Skeletal muscle tissue (tissue), 4 donors: ENCODE data around the gene MAST3. TPM values are rescaled to one million over a fixed set of nuclear protein-coding genes. Genes with fewer than 3 reads are reported as not detected.
A peak's percentile ranks its signal among the peaks of the same experiment; 100 is the strongest.
"Not testable (repeated sequence)": the region's sequence is repeated elsewhere in the genome, so short reads cannot be mapped to it uniquely, and the experiment has no call there.

Experiments used
- H3K27ac ChIP-seq: one replicate; pipeline ENCODE4 v1.7.0; 2013; ENCODE audit warnings: mild to moderate bottlenecking, low read depth, low read length, inconsistent platforms
- H3K27me3 ChIP-seq, 3 donors: one replicate each; pipeline ENCODE4 v1.7.0; 2013; ENCODE audit warnings: low read length in 3 of 3; ENCODE audit not compliant: control insufficient read depth in 3 of 3, insufficient read depth in 3 of 3
- H3K36me3 ChIP-seq, 3 donors: one replicate each; pipeline ENCODE4 v1.7.0; 2013; ENCODE audit warnings: low read length in 3 of 3; ENCODE audit not compliant: control insufficient read depth in 3 of 3, insufficient read depth in 3 of 3
- H3K4me1 ChIP-seq, 3 donors: one replicate each; pipeline ENCODE4 v1.7.0; 2013; ENCODE audit warnings: low read length in 3 of 3, mild to moderate bottlenecking in 3 of 3; ENCODE audit not compliant: control insufficient read depth in 3 of 3, insufficient read depth in 3 of 3
- H3K4me3 ChIP-seq, 3 donors: one replicate each; pipeline ENCODE4 v1.7.0; 2013; ENCODE audit warnings: low read length in 3 of 3
- H3K9ac ChIP-seq, 3 donors: one replicate each; pipeline ENCODE4 v1.7.0; 2013; ENCODE audit warnings: low read length in 3 of 3, mild to moderate bottlenecking in 3 of 3, moderate library complexity in 2 of 3, low read depth in 1 of 3
- H3K9me3 ChIP-seq, 3 donors: one replicate each; pipeline ENCODE4 v1.7.0; 2013; ENCODE audit warnings: low read length in 3 of 3; ENCODE audit not compliant: control insufficient read depth in 3 of 3
- total RNA-seq: library from RNA; depleted of rRNA; stranded (reverse); fragments of >200 nt; gene quantifications from one replicate; pipeline ENCODE4 v1.2.3, GENCODE V29; 2014
- donor health status: Osteomylitis.

MAST3 gene
- total RNA-seq, 1 donor from 2014 or later: 3.7 TPM

GRCh38 chr19:18083929-18084684 lies 13.5 kb upstream of the MAST3 start:
- no peaks in the 10 kb centered on the region for H3K9me3 ChIP-seq
- no peaks in the 10 kb centered on the region for H3K36me3 ChIP-seq
- no peak overlapping the region for H3K9ac ChIP-seq
- no peak overlapping the region for H3K27ac ChIP-seq
- H3K4me3 ChIP-seq: no peak overlapping the region
- no peaks in the 10 kb centered on the region for H3K4me1 ChIP-seq
- peaks cover 11 to 20% (median 17%) of the 10 kb centered on the region in 3 donors for H3K27me3 ChIP-seq

DNA sequence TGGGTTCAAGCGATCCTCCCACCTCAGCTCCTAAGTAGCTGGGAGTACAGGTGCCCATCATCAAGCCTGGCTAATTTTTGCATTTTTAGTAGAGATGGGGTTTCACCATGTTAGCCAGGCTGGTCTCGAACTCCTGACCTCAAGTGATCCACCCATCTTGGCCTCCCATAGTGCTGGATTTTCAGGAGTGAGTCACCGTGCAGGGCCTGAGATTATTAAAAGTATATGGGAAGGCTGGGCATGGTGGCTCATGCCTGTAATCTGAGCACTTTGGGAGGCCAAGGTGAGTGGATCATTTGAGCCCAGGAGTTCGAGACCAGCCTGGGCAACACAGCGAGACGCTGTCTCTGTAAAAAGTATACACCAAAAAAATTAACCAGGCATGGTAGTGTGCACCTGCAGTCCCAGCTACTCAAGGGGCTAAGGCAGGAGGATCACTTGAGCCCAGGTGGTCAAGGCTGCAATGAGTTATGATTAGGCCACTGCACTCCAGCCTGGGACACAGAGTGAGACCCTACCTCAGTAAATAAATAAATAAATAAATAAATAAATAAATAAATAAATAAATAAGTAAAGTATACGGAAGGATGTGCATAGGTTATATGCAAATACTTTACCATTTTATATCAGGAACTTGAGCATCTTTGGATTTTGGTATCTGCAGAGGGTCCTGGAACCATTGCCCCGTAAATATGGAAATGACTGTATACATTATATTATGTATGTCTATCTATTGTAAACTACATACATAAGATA lies 11.7 kb upstream of the MAST3 start:
- Histone ChIP-seq H3K9ac (no peak overlapping the region), H3K27me3 (peaks cover 11 to 20% (median 15%) of the 10 kb centered on the region in 3 donors), H3K36me3 (no peaks in the 10 kb centered on the region), H3K4me3 (no peak overlapping the region), H3K27ac (no peak overlapping the region), H3K9me3 (no peaks in the 10 kb centered on the region), H3K4me1 (no peaks in the 10 kb centered on the region)

- Histone ChIP-seq H3K4me3 (peak within 1 kb of the TSS in 2 of 3 donors; percentile 9 to 45), H3K4me1 (no peaks in the 10 kb centered on the region), H3K27me3 (peaks cover 13 to 25% (median 14%) of the 10 kb centered on the region in 3 donors), H3K9ac (peak within 1 kb of the TSS; percentile 21 to 56 (median 25)), H3K9me3 (no peaks in the 10 kb centered on the region), H3K36me3 (no peaks in the 10 kb centered on the region), H3K27ac (no peak within 1 kb of the TSS)
Observed at GRCh38 chr19:18086590-18087138, 10.9 kb upstream of the MAST3 start, which contains the start of gene IL12RB1. Gene IL12RB1 (minus strand): TSS chr19:18086934. CDS start chr19:18086823, 111 bp downstream.

DNA sequence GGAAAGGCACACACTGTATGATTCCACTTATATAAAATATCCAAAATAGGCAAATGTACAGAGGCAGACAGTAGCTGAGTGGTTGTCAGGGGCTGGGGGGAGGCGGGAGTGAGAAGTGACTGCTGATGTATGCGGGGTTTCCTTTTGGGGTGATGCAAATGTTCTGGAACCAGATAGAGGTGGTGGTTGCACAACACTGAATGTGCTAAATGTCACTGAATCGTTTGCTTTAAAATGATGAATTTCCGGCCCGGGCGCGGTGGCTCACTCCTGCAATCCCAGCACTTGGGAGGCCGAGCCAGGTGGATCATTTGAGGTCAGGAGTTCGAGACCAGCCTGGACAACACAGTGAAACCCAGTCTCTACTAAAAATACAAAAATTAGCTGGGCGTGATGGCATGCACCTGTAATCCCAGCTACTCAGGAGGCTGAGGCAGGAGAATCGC lies 8.5 kb upstream of the MAST3 start:
- not testable (repeated sequence) for H3K9me3 ChIP-seq, H3K9ac ChIP-seq, H3K36me3 ChIP-seq, H3K4me3 ChIP-seq, H3K27ac ChIP-seq, H3K4me1 ChIP-seq
- peaks cover 7 to 18% (median 10%) of the 10 kb centered on the region in 3 donors for H3K27me3 ChIP-seq

- no peaks in the 10 kb centered on the region for H3K4me1 ChIP-seq
- H3K27me3 ChIP-seq: peaks cover under 1 to 12% (median 10%) of the 10 kb centered on the region in 3 donors
- H3K4me3 ChIP-seq: no peak overlapping the region
- no peak overlapping the region for H3K27ac ChIP-seq
- H3K9ac ChIP-seq: no peak overlapping the region
- H3K9me3 ChIP-seq: no peaks in the 10 kb centered on the region
- no peaks in the 10 kb centered on the region for H3K36me3 ChIP-seq
Observed at GRCh38 chr19:18089726-18090125, 7.9 kb upstream of the MAST3 start.

GRCh38 chr19:18090545-18091216 lies 6.9 kb upstream of the MAST3 start:
- no peak overlapping the region for H3K27ac ChIP-seq
- H3K27me3 ChIP-seq: peaks cover 0 to 11% (median 10%) of the 10 kb centered on the region in 3 donors
- H3K4me3 ChIP-seq: no peak overlapping the region
- no peak overlapping the region for H3K9ac ChIP-seq
- no peaks in the 10 kb centered on the region for H3K36me3 ChIP-seq
- H3K4me1 ChIP-seq: no peaks in the 10 kb centered on the region
- no peaks in the 10 kb centered on the region for H3K9me3 ChIP-seq

GRCh38 chr19:18091217-18091608 lies 6.4 kb upstream of the MAST3 start:
- Histone ChIP-seq H3K9ac (no peak overlapping the region), H3K9me3 (no peaks in the 10 kb centered on the region), H3K4me1 (no peaks in the 10 kb centered on the region), H3K27ac (no peak overlapping the region), H3K36me3 (no peaks in the 10 kb centered on the region), H3K27me3 (peaks cover 0 to 11% (median 10%) of the 10 kb centered on the region in 3 donors), H3K4me3 (no peak overlapping the region)

DNA sequence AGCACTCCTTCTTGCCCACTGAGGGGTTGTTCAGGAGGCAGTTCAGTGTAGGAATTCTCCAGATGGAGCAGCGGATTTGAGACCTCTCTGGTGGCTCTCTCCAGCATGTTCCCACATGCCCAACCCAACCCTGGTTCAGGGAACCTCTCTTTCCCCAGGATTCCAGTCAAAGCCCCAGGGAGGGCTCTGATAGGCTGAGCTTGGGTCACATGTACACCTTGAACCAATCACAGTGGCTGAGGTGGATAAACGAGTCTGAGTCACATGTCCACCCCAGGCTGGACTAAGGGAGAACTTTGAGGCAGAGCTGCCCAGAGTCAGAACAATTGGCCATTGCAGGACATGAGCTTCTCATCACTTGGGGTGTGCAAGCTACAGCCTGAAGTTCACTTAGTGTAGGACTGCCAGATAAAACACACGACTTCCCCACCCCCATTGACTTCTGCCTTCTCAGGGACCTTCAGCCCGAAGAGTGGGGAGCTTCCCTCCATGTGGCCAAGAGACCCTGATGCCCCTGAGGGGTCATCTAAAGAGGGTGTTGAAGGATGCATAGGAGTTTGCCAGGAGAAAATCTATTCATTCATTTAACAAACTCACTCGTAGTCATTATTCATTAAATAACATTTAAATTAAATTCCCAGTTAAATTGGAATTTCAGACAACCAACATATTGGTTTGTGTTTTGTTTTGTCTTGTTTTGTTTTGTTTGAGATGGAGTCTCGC lies 4.0 kb upstream of the MAST3 start:
- Histone ChIP-seq H3K4me1 (peaks cover 5 to 9% (median 7%) of the 10 kb centered on the region in 3 donors), H3K9ac (no peak overlapping the region), H3K27ac (no peak overlapping the region), H3K27me3 (peaks cover 9 to 21% (median 13%) of the 10 kb centered on the region in 3 donors), H3K36me3 (no peaks in the 10 kb centered on the region), H3K4me3 (no peak overlapping the region), H3K9me3 (no peaks in the 10 kb centered on the region)

DNA sequence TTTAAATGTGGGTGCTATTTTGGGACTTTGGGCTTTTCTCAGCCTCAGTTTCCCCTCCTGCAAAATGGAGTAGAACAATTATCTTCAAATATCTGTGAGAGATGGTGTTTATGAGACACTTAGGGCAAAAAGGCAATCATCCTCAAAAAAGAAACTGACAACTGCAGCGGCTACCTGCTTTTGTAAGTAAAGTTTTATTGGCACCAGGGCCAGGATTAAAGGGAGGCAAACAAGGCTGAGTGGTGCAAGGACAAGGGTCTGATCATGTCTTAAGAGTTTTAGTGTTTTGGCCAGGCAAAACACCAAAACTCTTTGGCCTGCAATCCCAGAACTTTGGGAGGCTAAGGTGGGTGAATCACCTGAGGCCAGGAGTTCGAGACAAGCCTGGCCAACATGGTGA lies 1.3 kb upstream of the MAST3 start:
- H3K27ac ChIP-seq: no peak overlapping the region
- peaks cover 5 to 15% (median 7%) of the 10 kb centered on the region in 3 donors for H3K4me1 ChIP-seq
- H3K9ac ChIP-seq: no peak overlapping the region
- peaks cover 27 to 44% (median 27%) of the 10 kb centered on the region in 3 donors for H3K27me3 ChIP-seq
- H3K36me3 ChIP-seq: no peaks in the 10 kb centered on the region
- no peaks in the 10 kb centered on the region for H3K9me3 ChIP-seq
- no peak overlapping the region for H3K4me3 ChIP-seq
